CD14-positive monocyte (primary cell): Measurements from ENCODE around the gene CCNY. TPM values are rescaled to one million over a fixed set of nuclear protein-coding genes. Genes with fewer than 3 reads are reported as not detected.

ENCODE experiments used
- DNase-seq, 3 donors: peaks; one replicate each; pipeline ENCODE4 v3.0.0-alpha.2; 2011 to 2022
- H2AFZ ChIP-seq: 2 replicates; pipeline ENCODE4 v1.6.0; 2012; ENCODE audit warnings: mild to moderate bottlenecking, low read depth, low read length, inconsistent platforms; ENCODE audit not compliant: insufficient read depth, poor library complexity, severe bottlenecking
- H3K27ac ChIP-seq, 2 donors: 1 replicate in 1 of 2; 2 replicates in 1 of 2; pipeline ENCODE4 v1.5.1; 2012 to 2013; ENCODE audit warnings: low read length in 2 of 2, control low read depth in 1 of 2, inconsistent platforms in 1 of 2, low read depth in 1 of 2, mild to moderate bottlenecking in 1 of 2
- H3K27me3 ChIP-seq, 2 donors: one replicate each; pipeline versions ENCODE4 v1.6.0 to v1.6.1; 2011 to 2013; ENCODE audit warnings: low read length in 2 of 2; ENCODE audit not compliant: control insufficient read depth in 2 of 2, insufficient read depth in 2 of 2
- H3K36me3 ChIP-seq, 2 donors: replicated peaks in 1 of 2; 1 replicate in 1 of 2; 2 replicates in 1 of 2; pipeline versions ENCODE4 v1.5.1 to v1.6.1; 2012 to 2013; ENCODE audit warnings: low read length in 2 of 2, control low read depth in 1 of 2, inconsistent platforms in 1 of 2, mild to moderate bottlenecking in 1 of 2; ENCODE audit not compliant: insufficient read depth in 2 of 2, control insufficient read depth in 1 of 2
- H3K4me1 ChIP-seq, 2 donors: 1 replicate in 1 of 2; 2 replicates in 1 of 2; pipeline versions ENCODE4 v1.5.1 to v1.6.1; 2012 to 2013; ENCODE audit warnings: low read length in 2 of 2, control low read depth in 1 of 2, inconsistent platforms in 1 of 2, mild to moderate bottlenecking in 1 of 2, moderate library complexity in 1 of 2; ENCODE audit not compliant: insufficient read depth in 2 of 2, control insufficient read depth in 1 of 2
- H3K4me2 ChIP-seq: replicated peaks from 2 replicates; pipeline ENCODE3; 2012; ENCODE audit warnings: low read length, moderate library complexity, mild to moderate bottlenecking; ENCODE audit not compliant: poor library complexity, severe bottlenecking; ENCODE audit errors: extremely low read depth
- H3K4me3 ChIP-seq, 3 experiments: fragments of 200-600 bp in 1 of 3; sonication (generic) in 1 of 3; replicated peaks in 1 of 3; 1 replicate in 2 of 3; 2 replicates in 1 of 3; pipeline ENCODE4 v1.5.1; 2011 to 2013; ENCODE audit warnings: low read length in 3 of 3, mild to moderate bottlenecking in 3 of 3, control low read depth in 2 of 3, low read depth in 2 of 3, inconsistent platforms in 1 of 3, moderate library complexity in 1 of 3
- H3K79me2 ChIP-seq: 2 replicates; pipeline ENCODE4 v1.6.0; 2012; ENCODE audit warnings: mild to moderate bottlenecking, control low read depth, inconsistent platforms, low read length, moderate library complexity; ENCODE audit not compliant: insufficient read depth
- H3K9ac ChIP-seq: 2 replicates; pipeline ENCODE4 v1.6.0; 2017; ENCODE audit warnings: low read length, mild to moderate bottlenecking; ENCODE audit not compliant: insufficient read depth, poor library complexity, severe bottlenecking
- H3K9me3 ChIP-seq, 2 donors: replicated peaks in 1 of 2; 1 replicate in 1 of 2; 2 replicates in 1 of 2; pipeline versions ENCODE4 v1.5.1 to v1.6.1; 2012 to 2013; ENCODE audit warnings: low read length in 2 of 2, control low read depth in 1 of 2; ENCODE audit not compliant: control insufficient read depth in 1 of 2, insufficient read depth in 1 of 2
- H4K20me1 ChIP-seq: 2 replicates; pipeline ENCODE4 v1.6.0; 2012; ENCODE audit warnings: mild to moderate bottlenecking, low read length, control low read depth, moderate library complexity; ENCODE audit not compliant: insufficient read depth
- H3K27ac Mint-ChIP-seq, 7 donors: one replicate each; pipeline ENCODE4 v1.8.0; 2020; ENCODE audit warnings: mild to moderate bottlenecking in 7 of 7, mixed read lengths in 7 of 7, moderate library complexity in 6 of 7, inconsistent platforms in 2 of 7
- H3K27me3 Mint-ChIP-seq, 3 donors: one replicate each; pipeline ENCODE4 v1.8.0; 2021 to 2022; ENCODE audit warnings: low read depth in 3 of 3, mild to moderate bottlenecking in 3 of 3, mixed read lengths in 3 of 3, moderate library complexity in 3 of 3, inconsistent platforms in 1 of 3
- H3K36me3 Mint-ChIP-seq, 2 donors: one replicate each; pipeline ENCODE4 v1.8.0; 2020; ENCODE audit warnings: mixed read lengths in 2 of 2, inconsistent platforms in 1 of 2, mild to moderate bottlenecking in 1 of 2
- H3K4me1 Mint-ChIP-seq: one replicate; pipeline ENCODE4 v1.8.0; 2020; ENCODE audit warnings: mild to moderate bottlenecking, mixed read lengths
- H3K4me3 Mint-ChIP-seq, 2 donors: one replicate each; pipeline ENCODE4 v1.8.0; 2020; ENCODE audit warnings: mild to moderate bottlenecking in 2 of 2, mixed read lengths in 2 of 2, moderate library complexity in 1 of 2
- H3K9me3 Mint-ChIP-seq, 7 donors: one replicate each; pipeline ENCODE4 v1.8.0; 2020 to 2022; ENCODE audit warnings: mixed read lengths in 7 of 7, mild to moderate bottlenecking in 6 of 7, moderate library complexity in 6 of 7, inconsistent platforms in 2 of 7
- WGBS: methylation state at CpG from one replicate; pipeline ENCODE4 v1.1.5; 2013; ENCODE audit warnings: missing lambda C conversion rate; ENCODE audit not compliant: insufficient coverage; 5-methylcytosine and 5-hydroxymethylcytosine counted together
- intact Hi-C, 2 donors: fragments of 100-400 bp; cut with micrococcal nuclease; formaldehyde crosslinking; loops; one replicate each; pipeline versions ENCODE4 v1.15.0 to v1.15.1; 2023
- polyA plus RNA-seq, 3 donors: library from polyadenylated mRNA; depleted of rRNA in 1 of 3; unstranded in 2 of 3; stranded (reverse) in 1 of 3; fragments of 300-500 nt in 2 of 3; fragments of >200 nt in 1 of 3; fragmentation: Illumina TruSeq in 2 of 3; gene quantifications; 1 replicate in 2 of 3; 2 replicates in 1 of 3; pipeline ENCODE4 v1.2.3, GENCODE V29; 2012 to 2021
- TF ChIP-seq, protein P1 (sequence below): fragments of 200-600 bp; IDR thresholded peaks from one replicate; pipeline ENCODE4 v1.8.0; 2022; ENCODE audit warnings: antibody characterized with exemption, mild to moderate bottlenecking

The CCNY gene
- polyA plus RNA-seq, 3 donors: 39.9 to 116 (median 64.8) TPM

DNA sequence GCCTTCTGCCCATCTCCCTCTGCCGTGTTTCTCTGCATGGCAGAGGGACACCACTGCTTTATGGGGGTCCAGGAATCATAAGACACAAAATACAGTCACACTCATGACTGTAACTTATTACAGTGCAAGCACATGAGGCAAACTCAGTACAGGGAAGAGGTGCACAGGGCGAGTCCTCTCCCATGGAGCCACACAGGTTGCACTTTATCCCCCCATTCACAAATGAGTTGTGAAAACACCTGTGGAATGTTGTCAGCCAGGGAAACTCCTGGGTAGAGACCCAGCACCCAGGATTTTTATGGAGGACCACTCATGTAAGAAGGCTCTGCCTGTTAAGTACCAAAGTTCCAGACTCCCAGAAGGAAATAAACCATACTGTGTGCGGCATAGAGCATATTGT, 161.6 kb downstream of the CCNY start:
- H4K20me1 ChIP-seq: peaks cover 92% of the 10 kb centered on the region
- no peaks in the 10 kb centered on the region for H3K27me3 ChIP-seq
- H3K4me3 ChIP-seq: no peak overlapping the region
- peaks cover 4 to 38% of the 10 kb centered on the region in 2 donors for H3K36me3 ChIP-seq
- H2AFZ ChIP-seq: no peak overlapping the region
- peaks cover 0 to 3% (median 2%) of the 10 kb centered on the region in 3 donors for H3K27me3 Mint-ChIP-seq
- H3K36me3 Mint-ChIP-seq: peaks cover 28 to 39% of the 10 kb centered on the region in 2 donors
- H3K27ac Mint-ChIP-seq: peak overlapping the region in 1 of 7 donors; percentile 14
- no peak for DNase-seq
- H3K4me3 Mint-ChIP-seq: no peak overlapping the region
- peaks cover 53% of the 10 kb centered on the region for H3K4me1 Mint-ChIP-seq
- TF ChIP-seq, protein P1, sequence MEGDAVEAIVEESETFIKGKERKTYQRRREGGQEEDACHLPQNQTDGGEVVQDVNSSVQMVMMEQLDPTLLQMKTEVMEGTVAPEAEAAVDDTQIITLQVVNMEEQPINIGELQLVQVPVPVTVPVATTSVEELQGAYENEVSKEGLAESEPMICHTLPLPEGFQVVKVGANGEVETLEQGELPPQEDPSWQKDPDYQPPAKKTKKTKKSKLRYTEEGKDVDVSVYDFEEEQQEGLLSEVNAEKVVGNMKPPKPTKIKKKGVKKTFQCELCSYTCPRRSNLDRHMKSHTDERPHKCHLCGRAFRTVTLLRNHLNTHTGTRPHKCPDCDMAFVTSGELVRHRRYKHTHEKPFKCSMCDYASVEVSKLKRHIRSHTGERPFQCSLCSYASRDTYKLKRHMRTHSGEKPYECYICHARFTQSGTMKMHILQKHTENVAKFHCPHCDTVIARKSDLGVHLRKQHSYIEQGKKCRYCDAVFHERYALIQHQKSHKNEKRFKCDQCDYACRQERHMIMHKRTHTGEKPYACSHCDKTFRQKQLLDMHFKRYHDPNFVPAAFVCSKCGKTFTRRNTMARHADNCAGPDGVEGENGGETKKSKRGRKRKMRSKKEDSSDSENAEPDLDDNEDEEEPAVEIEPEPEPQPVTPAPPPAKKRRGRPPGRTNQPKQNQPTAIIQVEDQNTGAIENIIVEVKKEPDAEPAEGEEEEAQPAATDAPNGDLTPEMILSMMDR: no peak
- no peak overlapping the region for H3K27ac ChIP-seq
- intact Hi-C loops: loop anchor here in 1 of 2 donors (10.0 kb wide), 1 partner anchor 123 kb away; no protein-coding TSS in a partner anchor
- H3K79me2 ChIP-seq: peaks cover 83% of the 10 kb centered on the region
- H3K9me3 Mint-ChIP-seq: peaks cover 0 to 1% (median 0%) of the 10 kb centered on the region in 7 donors
- H3K9me3 ChIP-seq: no peaks in the 10 kb centered on the region
- H3K4me2 ChIP-seq: no peak overlapping the region
- peaks cover 30 to 36% of the 10 kb centered on the region in 2 donors for H3K4me1 ChIP-seq
- no peak overlapping the region for H3K9ac ChIP-seq
- 100% methylated on average over 1 of the region's 3 CpGs for WGBS

DNA sequence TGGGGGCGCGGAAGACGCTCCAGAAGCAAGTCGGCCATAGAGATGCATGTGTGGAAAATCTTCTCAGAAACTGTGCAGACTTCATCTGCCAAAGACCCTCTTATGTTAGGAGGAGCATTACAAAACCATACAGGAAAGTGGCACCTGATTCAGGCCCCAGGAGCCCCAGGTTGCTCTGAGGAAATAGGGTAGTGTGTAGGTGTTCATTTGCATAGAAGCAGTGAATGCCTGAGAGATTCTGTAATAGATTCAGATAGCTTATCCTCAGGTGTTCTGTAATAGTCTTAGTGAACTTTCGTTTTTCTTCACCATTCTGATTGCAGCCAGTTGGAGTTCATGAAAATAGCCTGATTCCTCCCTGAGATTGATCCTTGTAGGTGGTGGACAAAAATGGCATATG, 162.4 kb downstream of the CCNY start:
- no peaks in the 10 kb centered on the region for H3K9me3 ChIP-seq
- Mint-ChIP-seq H3K4me3 (no peak overlapping the region), H3K9me3 (peaks cover 0 to 1% (median 0%) of the 10 kb centered on the region in 7 donors), H3K4me1 (peaks cover 50% of the 10 kb centered on the region), H3K36me3 (peaks cover 28 to 43% of the 10 kb centered on the region in 2 donors), H3K27ac (no peak overlapping the region), H3K27me3 (peaks cover 0 to 3% (median 2%) of the 10 kb centered on the region in 3 donors)
- H3K4me1 ChIP-seq: peaks cover 29 to 33% of the 10 kb centered on the region in 2 donors
- H3K79me2 ChIP-seq: peaks cover 78% of the 10 kb centered on the region
- H2AFZ ChIP-seq: no peak overlapping the region
- peaks cover 7 to 45% of the 10 kb centered on the region in 2 donors for H3K36me3 ChIP-seq
- WGBS: 100% methylated on average over 1 of the region's 5 CpGs
- no peak overlapping the region for H3K27ac ChIP-seq
- no peak overlapping the region for H3K4me2 ChIP-seq
- peaks cover 92% of the 10 kb centered on the region for H4K20me1 ChIP-seq
- intact Hi-C loops: loop anchor here in 1 of 2 donors (10.0 kb wide), 1 partner anchor 124 kb away; no protein-coding TSS in a partner anchor
- H3K4me3 ChIP-seq: no peak overlapping the region
- DNase-seq: no peak
- TF ChIP-seq, protein P1: no peak
- H3K27me3 ChIP-seq: no peaks in the 10 kb centered on the region
- H3K9ac ChIP-seq: no peak overlapping the region
